Measurements from ENCODE around the gene ARR3.
A peak's percentile ranks its signal among the peaks of the same experiment; 100 is the strongest.
"Not testable (repeated sequence)": the region's sequence is repeated elsewhere in the genome, so short reads cannot be mapped to it uniquely, and the experiment has no call there.

The ARR3 gene

DNA sequence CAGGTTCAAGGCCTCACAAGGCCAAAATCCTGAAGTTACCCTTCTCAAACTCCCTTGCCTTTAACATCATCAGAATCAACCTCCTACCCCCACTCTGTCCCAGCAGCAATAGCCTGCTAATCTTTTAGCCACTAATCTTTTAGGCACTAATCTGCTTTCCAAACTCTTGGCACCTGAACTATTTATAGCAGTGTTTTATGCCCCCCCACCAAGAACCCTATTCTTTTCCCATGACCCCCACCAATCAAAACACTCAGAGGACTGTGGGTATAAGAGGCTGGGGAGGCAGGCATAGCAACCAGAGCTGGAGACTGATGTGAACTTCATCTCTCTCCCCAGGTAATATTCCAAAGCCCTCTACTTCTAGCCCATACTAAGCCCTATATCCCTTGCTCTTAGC is at the start of gene ARR3:
ARR3 (plus strand) TSS at position 301 of the 400 bp plus-strand sequence. CDS start 1,052 bp downstream, outside the sequence.
- DNase-seq = no peak

DNA sequence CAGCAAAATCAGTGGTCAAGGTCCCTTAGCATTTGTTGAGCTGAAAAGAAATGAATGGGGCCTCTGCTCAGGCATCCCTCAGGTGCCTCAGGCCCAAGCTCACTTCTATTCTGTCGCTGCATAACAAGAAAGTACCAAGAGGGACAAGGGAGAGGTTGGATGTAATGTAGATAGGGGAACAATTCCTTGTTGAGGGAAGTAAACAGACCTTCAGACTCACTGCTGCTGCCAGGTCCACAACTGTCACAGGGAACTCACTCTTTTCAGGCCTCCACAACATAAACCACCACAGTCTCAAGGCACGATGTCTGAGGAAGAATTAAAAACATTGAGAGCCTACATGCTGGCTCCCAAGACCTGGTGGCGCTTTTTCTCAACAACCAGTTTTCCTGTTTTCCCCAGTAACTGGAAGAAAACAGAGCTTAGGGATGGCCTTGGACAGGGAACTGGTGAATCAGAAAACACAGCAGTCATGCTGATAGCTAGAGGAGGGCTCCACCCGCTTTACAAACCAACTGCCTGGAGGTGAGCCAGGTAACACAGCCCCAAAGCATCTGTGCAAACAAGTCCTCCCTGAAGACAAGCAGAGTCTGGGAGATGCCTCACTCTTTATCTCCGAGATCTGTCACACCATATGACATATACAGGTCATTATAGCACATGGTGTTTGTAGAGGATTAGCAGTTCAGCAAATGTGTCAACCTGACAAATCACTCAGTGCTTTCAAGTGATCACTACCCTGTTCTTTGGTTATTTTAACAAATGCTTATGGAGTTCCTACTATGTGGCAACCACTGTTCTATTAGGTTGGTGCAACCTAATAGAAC is 48.0 kb upstream of the ARR3 start:
- DNase-seq = no peak

DNA sequence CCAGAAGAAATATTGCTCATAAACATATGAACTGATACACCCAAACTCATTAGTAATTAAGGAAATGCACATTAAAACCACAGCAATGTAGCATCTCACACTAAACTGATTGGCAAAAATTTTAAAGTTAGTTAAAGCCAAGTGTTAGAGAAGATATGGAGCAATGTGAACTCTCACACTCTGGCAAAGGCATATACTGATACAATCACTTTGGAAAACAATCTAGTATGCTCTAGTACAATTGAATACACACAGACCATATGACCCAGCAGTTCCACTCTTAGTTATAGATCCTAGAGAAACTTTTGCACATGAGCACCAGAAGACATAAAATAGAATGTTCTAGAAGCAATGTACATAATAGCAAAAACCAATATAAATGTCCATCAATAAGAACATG is 42.1 kb upstream of the ARR3 start:
- no peak for DNase-seq

DNA sequence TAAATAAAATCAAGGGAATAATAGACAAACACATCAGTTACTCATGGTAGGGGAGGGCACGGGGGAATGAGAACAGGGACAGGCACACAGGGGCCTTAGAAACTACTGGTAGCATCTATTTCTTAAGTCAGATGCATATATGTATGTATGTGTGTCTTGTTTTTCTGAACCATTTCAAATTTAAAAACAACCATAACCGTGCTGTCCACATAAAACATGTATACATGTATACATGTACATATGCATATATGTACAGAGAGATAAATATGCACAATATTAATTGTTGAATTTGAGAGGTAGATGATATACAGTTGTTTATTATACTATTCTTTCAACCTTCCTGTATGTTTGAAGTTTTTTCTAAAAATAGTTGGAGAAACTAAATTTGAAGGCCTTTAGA is 41.4 kb upstream of the ARR3 start:
- DNase-seq = no peak

DNA sequence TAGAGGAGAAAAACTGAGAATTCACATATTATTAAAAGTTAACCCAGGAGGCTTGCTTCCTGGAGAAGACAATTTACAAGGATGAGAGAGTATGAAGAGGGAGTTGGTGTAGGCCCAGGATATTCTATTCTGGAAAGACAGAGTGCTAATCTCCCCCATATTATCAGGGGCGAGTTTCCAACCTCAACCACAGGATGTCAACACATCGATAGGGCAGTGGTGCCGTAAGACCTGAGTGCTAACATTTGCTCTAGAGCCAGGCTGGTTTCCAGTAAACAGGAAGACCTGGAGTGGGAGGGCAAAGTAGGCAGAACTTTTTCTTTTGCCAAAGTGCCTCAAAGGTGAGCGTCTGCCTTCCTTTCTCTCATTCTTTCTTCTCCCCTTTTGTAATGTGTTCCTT is 36.5 kb upstream of the ARR3 start:
- DNase-seq = no peak

DNA sequence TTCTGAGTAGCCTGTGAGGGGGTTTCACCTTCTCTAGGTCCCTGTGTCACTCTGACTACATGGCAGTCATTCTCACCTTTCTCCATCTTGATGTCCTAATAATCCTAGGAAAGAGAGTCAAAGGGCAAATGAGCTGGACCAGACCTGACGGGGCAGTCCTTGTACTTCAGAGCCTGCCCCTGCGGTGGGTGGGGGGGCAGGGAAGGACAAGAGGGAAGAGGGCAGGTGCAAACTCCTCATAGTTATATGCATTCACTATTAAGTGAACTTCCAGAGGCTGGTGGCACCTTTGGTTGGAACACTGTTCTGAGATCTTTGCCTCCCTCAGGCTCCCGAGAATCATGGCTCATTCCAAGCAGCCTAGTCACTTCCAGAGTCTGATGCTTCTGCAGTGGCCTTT is 33.8 kb upstream of the ARR3 start, which contains the start of gene AWAT1:
AWAT1 (plus strand) TSS at position 301 of the 400 bp plus-strand sequence; CDS start at position 342, 41 bp downstream.
- DNase-seq = no peak

DNA sequence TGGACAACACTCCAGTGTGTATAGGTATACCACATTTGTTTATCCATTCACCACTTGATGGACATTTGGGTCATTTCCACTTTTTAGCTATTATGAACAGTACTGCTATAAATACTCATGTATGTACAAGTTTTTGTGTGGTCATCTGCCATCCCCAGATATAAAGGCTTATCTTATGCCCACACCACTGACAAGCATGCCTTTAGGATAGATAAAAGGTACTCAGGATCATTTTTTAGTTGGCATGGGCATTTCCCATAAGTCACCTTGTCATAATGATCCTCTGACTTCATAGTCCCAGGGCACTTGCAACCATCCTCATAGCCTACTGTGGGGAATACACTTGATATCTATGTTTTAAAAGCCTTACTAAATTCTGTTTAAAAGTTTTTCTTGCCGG is 27.4 kb upstream of the ARR3 start:
- no peak for DNase-seq

DNA sequence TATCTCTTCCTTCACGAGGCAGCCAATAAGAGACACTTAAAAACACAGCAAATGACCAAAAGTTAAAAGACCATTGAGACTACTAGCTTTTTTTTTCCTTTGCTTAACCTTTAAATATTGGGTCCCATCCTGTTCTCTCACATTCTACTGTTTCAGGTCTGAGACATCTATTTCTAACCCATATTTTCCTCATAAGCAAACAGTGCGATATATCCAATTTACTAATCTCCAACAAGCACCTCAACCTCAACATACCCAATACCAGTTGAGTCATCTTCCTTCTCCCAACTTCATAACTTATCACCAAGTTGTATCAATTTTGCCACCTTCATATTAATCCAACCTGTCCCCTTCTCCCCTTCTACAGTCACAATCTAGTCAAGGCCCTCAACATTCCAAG is 26.6 kb upstream of the ARR3 start:
- no peak for DNase-seq

DNA sequence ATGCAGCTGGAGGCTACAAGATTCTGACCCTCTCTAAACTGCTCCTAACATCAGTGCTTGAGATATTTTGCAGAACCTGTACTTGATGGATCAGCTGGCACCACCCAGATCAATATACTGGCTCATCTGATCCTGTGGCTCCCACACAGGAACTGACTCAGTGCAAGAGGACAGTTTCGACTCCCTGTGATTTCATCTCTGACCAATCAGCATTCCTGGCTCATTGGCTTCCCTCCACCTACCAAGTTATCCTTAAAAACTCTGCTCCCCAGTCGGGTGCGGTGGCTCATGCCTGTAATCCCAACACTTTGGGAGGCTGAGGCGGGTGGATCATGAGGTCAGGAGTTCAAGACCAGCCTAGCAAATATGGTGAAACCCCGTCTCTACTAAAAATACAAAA is 24.5 kb upstream of the ARR3 start:
- not testable (repeated sequence) for DNase-seq

DNA sequence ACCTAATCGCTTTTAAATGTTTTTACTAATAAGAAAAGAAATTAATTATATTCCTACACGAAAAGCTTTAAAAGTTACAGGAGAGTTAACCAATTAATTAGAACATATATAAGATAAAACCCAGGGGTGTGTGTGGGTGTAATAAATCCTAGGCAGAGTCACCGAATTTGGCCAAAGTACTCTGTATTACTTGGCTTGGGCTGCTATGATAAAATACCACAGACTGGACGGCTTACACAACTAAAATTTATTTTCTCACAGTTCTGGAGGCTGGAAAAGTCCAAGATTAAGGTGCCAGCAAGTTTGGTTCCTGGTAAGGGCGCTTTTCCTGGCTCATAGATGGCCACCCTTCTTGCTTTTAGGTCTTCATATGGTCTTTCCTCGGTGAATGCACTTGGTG is 23.3 kb upstream of the ARR3 start:
- DNase-seq = no peak

DNA sequence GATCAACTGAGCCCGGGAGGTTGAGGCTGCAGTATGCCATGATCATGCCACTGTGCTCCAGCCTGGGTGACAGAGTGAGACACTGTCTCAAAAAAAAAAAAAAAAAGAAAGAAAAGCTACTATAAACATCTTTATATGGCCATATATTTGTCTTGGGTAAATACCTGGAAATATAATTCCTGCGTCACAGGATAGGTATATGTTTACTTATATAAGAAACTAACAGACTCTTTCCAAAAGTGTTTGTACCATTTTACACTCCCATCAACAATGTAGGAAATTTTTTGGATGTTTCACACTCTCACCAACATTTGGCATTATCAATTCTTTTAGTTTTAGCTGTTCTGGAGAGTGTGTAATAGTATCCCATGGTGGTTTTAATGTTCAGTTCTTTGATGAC is 20.9 kb upstream of the ARR3 start:
- no peak for DNase-seq

DNA sequence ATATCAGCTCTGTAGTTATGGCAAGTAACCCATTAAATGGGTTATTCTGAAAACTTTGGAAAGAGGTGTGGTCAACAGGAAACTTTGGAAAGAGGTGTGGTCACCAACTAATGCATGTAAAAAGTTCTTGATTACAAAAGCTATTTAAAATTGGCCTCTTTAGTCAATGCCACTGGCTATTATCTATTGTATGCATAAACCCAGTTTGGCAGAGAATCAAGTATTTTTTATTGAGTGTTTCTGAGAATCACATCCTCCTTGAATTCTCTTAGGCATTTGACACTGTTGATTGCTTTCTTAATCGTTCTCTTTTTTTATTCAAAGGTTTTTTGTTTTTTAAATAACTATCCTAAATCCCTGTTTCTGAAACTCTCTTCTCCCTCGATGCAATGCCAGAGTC is 15.6 kb upstream of the ARR3 start:
- DNase-seq = no peak

DNA sequence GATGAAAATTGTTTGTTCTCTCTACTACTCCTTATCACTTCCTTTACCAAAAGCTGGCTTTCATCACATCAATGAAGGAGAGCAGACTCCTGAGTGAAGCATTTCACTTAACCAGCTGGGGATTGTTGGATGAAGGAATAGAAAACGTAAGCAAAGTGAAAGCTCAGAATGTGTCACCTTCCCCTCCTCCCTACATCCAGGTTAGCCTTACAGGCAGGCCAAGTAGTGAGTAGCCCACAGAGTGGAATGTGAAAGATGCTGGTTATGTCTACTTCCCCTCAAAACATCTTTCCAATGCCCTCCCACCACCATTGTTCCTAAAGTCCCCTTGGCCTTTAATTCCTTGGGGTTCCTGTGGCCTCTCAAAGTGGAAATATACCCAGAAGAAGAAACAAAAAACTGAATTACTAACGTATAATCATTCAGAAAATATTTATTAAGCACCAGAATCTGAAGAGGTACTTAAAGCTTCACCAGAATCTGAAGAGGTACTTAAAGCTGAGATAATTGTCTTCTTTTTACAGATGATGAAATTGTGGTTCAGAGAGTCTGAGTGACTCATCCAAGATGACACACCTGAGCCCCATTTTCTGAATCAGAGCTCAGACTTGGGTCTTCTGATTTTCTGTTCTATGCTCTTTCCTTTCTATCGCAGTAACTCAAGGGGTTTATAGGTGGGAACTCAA is 14.6 kb upstream of the ARR3 start:
- DNase-seq = no peak

DNA sequence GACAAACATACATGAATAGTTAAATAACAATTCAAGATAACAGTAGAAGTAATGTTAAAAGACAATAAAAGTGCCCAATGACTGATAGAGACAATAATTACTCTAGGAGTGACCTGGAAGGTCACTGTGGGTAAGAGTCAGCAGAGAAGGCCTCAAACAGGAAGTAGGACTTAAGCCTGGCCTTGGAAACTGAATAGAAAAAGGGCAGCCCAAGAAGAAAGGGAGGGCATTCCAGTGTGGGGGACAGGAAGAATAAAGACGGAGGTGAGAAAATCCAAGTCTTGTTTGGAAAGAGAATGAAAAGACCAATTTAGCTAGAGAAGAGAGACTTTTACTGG is 14.1 kb upstream of the ARR3 start:
- no peak for DNase-seq

DNA sequence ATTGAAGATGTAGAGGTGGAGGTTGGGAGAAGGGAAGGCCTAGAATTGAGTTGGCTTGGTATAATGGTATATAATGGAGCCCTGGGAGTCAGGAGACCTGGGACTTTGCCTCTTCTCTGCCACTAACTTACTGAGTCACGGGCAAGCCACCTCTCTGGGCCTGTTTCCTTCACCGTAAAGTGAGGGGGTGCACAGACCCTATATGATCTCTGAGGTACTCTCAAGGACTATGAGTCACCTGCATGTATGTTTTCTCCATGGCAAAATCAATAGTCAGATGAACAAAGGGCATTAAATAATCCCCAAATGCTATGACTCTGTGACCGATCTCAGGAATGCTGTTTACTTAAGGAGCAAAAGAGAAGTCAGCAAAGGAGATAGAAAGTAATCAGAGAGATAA is 13.2 kb upstream of the ARR3 start:
- no peak for DNase-seq

DNA sequence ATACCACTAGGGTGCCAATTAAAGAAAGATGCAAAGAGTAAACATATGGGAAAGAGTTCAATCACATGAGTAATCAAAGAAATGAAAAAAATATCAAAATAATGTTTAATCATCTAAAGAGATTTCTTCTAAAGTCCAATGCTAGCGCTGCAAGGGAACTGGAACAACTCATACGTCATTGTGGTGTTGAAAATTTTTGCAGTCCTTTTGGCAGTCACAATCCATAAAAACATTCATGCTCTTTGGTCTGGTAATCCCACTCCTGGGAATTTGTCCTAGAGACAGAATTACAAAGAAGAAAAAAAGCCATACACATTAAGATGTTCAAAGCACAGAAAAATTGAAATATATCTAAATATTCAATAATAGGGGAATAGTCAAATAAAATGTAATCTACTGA is 12.7 kb upstream of the ARR3 start:
- no peak for DNase-seq

DNA sequence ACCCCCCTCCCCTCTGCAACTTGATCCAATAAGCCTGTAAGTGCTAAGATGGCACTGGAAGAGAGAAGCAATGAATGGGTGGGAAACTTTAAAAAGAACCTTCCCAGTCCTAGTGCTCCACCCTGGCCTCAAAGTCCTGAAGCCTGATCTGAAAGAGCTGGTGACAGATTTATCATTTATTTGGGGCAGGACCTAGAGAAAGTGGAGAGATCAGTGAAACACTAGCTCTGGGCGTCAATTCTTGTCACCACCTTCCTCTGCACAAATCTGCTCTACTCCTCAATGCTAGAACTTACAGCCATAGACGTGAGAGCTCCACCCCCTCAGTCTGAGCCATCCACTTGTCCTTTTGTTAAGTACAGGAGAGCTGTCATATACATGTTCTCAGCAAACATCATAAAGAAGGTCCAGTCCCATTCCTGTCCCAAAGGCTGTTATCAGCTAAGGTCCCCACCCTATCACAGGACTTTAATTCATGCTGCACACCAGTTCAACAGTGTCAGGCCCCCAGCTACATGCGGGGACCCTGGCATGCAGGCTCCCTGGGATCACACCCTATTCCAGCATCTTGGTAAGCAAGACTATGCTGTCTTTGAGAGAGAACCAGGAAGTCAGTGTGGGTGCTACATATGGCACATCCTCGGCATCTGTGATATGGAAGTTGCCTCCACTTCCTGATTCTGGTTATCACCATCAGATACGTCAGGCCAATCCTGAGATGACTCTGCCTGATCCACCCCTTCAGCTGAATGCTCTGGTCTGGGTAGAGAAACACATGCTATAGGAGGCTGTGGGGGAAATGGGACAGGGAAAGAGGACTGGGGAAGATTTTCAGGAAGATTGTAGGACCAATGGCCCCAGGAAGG is 10.5 kb upstream of the ARR3 start:
- DNase-seq = no peak

DNA sequence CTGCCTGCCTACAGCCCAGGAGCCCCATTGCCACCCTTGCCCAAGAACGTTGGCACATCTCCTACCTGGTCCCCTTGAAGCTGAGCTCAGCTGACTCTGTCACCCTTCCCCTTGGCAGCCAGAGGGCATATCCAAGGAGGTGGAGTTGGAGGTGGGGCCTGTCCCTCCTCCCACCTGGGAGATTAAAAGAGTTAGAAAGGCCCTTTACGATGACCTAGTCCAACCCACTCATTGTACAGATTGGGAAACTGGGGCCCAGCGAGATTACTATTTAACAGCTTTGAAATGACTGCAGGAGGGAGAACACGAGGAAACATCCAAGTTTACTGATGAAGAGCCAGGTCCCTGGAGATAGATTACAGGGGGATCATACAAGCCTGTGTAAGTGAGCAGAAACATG is 8.0 kb upstream of the ARR3 start, which contains the start of gene P2RY4:
P2RY4 (minus strand) TSS at position 101 of the 400 bp plus-strand sequence. CDS start 580 bp downstream, outside the sequence.
- DNase-seq = no peak

DNA sequence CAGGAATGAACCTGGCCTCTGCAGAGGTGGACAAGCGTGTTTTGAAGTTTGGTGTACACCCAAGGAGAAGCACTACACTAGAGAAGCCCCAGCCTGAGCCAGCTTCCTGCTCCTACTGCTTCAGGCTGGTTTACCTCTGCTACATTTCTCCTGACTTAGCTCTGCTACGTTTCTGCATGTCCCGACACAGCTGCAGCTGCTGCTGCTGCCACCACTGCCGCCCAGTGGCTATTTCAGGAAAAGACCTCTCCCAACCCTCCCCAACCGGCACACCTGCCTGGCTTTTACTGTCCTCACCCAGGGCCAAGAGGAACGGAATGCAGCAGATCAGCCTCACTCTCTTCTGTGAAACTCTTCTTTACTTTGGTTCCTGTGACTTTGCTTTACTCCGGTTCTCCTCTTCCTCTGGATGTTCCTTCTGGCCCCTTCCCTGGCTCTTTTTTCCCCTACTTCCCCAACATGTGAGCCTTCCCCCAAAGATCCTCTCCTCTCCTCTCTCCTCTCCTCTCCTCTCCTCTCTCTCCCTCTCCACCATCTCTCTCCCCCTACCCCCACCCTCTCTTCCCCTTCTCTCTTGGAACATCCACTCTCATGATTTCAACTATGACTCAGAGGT is 5.1 kb upstream of the ARR3 start:
- DNase-seq = peak; percentile 4

DNA sequence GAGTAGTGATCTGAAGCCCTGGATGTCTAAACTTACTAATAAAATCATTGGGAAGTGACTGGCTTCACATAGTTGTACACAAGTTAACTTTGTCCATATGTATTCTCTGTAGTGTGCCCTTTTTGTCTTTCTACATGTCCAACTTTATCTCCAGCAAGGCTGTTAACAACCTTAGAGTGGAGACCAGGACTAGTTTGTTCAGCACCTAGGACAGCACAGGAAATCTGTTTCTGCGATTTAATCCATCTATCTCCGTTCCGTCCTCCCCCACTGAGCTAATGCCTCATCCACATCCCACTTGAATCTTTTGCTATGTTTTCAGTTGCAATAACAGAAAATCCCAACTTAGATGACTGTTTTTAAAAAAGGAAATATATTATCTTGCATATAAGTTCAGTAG is 3.4 kb upstream of the ARR3 start:
- DNase-seq = no peak

DNA sequence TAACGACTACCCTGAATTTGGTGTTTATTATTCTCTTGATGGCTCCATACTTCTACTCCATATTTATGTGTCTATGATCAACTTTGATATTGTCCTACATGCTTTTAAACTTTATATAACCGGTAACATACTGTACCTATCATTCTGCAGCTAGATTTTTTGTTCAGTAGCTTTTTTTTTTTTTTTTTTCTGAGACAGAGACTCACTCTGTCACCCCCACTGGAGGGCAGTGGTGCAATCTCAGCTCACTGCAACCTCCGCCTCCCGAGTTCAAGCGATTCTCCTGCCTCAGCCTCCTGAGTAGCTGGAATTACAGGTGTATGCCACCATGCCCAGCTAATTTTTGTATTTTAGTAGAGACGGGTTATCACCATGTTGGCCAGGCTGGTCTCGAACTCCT is 5.9 kb downstream of the ARR3 start:
- DNase-seq = not testable (repeated sequence)

DNA sequence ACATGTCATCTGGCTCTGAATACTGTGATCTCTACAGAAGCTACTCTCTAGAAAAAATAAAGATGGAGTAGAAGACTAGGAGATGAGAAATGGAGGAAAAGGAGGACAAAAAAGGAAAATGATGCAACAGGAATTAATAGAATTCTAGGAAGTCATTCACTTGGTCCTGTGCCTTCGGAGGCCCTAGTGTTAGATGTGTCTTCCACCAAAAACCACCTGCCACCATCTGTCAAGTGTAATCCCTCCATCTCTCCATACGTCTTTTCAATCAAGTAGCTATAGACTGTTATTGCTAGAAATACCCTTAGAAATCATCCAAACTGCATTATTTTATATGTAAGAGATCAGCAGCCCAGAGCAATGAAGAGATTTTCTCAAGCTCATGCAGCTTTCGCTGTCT is 10.9 kb downstream of the ARR3 start:
- DNase-seq = no peak

DNA sequence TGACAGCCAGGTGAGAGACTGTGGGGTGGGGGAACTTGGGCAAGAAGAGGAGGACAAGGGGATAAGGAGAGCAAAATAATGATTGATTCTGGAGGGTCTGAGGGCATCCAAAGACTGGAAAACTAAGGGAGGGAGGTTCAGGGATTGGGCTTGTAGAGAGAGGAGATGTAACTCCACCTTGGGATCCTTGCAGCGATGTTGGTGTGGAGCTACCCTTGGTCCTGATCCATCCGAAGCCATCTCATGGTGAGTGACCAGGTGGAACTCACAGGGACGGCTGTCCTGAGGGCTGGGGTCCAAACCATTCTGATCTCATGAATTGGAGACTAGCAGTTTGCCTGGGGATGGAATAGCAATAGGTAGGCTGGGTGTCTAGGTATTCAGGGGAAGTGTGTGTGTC is 12.4 kb downstream of the ARR3 start:
- DNase-seq = no peak

Data from CD4-positive, alpha-beta T cell treated with Interleukin-10 for 1 hour (primary cell).